ENCODE measurements around the gene HYLS1. TPM values are rescaled to one million over a fixed set of nuclear protein-coding genes. Genes with fewer than 3 reads are reported as not detected.
A peak's percentile ranks its signal among the peaks of the same experiment; 100 is the strongest.

Gene HYLS1
- total and polyA plus RNA-seq, 12 donors = 1.8 to 8.4 (median 4.0) TPM

DNA sequence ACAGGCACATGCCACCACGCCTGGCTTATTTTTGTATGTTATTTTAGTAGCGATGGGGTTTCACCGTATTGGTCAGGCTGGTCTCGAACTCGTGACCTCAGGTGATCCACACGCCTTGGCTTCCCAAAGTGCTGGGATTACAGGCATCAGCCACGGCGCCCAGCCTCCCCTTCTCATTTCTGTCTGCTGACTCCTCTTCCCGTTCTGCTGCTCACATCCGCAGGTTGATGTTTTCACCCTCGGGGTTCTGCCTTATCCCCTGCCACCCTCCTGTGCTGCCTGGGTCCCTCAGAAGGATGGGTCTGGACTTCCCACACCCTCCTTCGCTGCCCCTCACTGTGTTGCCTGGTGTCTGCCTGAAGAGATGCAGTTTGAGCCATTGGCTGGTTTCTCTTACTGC is 39.2 kb downstream of the HYLS1 start:
- intact Hi-C loops (cut with DNase I) = no loop called here
- 85 to 88% (median 86%) methylated on average over 12 of the region's 12 CpGs for WGBS, 4 donors

DNA sequence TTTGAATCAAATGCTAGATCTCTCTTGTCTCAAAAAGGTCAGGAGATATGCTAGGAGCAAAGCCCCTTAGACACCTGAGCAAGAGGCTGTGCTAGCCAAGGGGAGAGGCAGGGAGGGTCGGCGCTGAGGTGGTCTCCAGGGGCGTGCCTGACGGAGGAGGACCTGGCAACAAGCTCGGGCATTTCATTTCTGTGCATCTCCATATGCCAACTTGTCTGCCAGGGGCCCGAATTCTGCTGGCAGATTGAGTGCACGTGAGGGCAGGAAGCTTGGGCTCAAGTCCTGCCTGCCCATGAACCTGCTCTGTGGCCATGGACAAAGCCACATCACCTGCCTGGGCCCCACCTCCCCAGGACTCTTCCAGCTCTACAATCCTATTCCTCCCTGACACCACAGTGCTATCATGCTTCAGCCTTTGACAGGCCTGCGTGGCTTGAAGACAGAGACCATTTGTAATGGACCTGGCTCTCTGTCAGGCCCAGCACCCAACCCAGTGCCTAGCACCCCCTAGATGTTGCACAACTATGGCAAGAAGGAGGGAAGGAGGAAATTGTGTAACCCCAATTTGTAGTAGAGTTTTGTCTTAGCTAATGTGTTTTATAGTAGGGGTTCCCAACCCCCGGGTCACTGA is 42.1 kb downstream of the HYLS1 start:
- no peak overlapping the region for H3K27ac ChIP-seq
- DNase-seq = peak in 1 of 7 donors; percentile 36
- intact Hi-C loops (cut with DNase I) = no loop called here
- 74 to 88% (median 79%) methylated on average over 9 of the region's 9 CpGs for WGBS, 4 donors
- H3K36me3 ChIP-seq (replicated peaks in 1 of 2) = no peaks in the 10 kb centered on the region
- TF ChIP-seq, protein P1, sequence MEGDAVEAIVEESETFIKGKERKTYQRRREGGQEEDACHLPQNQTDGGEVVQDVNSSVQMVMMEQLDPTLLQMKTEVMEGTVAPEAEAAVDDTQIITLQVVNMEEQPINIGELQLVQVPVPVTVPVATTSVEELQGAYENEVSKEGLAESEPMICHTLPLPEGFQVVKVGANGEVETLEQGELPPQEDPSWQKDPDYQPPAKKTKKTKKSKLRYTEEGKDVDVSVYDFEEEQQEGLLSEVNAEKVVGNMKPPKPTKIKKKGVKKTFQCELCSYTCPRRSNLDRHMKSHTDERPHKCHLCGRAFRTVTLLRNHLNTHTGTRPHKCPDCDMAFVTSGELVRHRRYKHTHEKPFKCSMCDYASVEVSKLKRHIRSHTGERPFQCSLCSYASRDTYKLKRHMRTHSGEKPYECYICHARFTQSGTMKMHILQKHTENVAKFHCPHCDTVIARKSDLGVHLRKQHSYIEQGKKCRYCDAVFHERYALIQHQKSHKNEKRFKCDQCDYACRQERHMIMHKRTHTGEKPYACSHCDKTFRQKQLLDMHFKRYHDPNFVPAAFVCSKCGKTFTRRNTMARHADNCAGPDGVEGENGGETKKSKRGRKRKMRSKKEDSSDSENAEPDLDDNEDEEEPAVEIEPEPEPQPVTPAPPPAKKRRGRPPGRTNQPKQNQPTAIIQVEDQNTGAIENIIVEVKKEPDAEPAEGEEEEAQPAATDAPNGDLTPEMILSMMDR (IDR thresholded peaks at IDR 0.05) = no peak
- TF ChIP-seq POLR2A (IDR thresholded peaks at IDR 0.05) = no peak
- peaks cover 3% of the 10 kb centered on the region for H3K27me3 ChIP-seq
- H3K4me1 ChIP-seq (replicated peaks in 1 of 2) = peaks cover 0 to 3% of the 10 kb centered on the region in 2 donors
- peaks cover 0 to 6% (median 0%) of the 10 kb centered on the region in 3 donors for H3K9me3 ChIP-seq (replicated peaks in 1 of 3)
- no peak overlapping the region for H3K4me3 ChIP-seq

More for the DNA sequence above, 39.2 kb downstream of the HYLS1 start:
- Histone ChIP-seq H3K4me1 (replicated peaks in 1 of 2) (peaks cover 0 to 3% of the 10 kb centered on the region in 2 donors), H3K9me3 (replicated peaks in 1 of 3) (peaks cover 0 to 6% (median 0%) of the 10 kb centered on the region in 3 donors), H3K36me3 (replicated peaks in 1 of 2) (no peaks in the 10 kb centered on the region), H3K4me3 (no peak overlapping the region), H3K27me3 (peaks cover 3% of the 10 kb centered on the region), H3K27ac (no peak overlapping the region)
- DNase-seq = peak in 1 of 7 donors; percentile 27
- TF ChIP-seq, protein P1 (IDR thresholded peaks at IDR 0.05) = no peak
- TF ChIP-seq POLR2A (IDR thresholded peaks at IDR 0.05) = no peak

DNA sequence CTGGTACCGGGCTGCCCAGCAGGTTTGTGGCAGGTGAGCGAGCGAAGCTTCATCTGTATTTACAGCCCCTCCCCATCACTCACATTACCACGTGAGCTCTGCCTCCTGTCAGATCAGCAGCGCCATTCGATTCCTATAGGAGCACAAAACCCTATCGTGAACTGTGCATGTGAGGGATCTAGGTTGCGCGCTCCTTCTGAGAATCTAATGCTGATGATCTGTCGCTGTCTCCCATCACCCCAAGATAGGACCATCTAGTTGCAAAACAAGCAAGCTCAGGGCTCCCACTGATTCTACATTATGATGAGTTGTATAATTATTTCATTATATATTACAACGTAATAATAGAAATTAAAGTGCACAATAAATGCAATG is 42.6 kb downstream of the HYLS1 start:
- WGBS, 4 donors = 87 to 95% (median 87%) methylated on average over 8 to 11 of the region's 11 CpGs
- peaks cover 3% of the 10 kb centered on the region for H3K27me3 ChIP-seq
- H3K4me1 ChIP-seq (replicated peaks in 1 of 2) = peaks cover 0 to 3% of the 10 kb centered on the region in 2 donors
- no peak overlapping the region for H3K4me3 ChIP-seq
- TF ChIP-seq POLR2A (IDR thresholded peaks at IDR 0.05) = no peak
- TF ChIP-seq, protein P1 (IDR thresholded peaks at IDR 0.05) = no peak
- intact Hi-C loops (cut with DNase I) = no loop called here
- peak in 1 of 7 donors; percentile 3 for DNase-seq
- H3K27ac ChIP-seq = no peak overlapping the region
- no peaks in the 10 kb centered on the region for H3K36me3 ChIP-seq (replicated peaks in 1 of 2)
- H3K9me3 ChIP-seq (replicated peaks in 1 of 3) = peaks cover 0 to 6% (median 0%) of the 10 kb centered on the region in 3 donors

DNA sequence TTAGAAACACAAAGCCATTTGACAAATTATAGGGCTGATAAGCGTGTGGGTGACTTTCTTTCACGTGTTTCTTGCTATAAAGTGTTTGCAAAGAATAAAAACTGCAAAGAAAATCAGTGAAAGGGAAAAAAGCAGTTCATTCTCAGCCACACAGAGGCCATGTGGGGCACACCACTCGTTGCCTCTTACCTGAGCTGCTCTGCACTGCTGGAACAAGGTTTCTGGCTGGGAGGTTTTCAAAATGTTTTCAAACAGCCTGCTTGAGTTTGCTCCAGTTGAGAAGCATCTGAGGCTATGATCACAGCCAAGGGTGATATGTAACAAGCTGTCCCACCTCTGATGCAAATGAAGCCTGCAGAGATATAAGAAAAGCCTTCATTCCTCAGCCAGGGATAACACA is 43.6 kb downstream of the HYLS1 start:
- peaks cover 0 to 6% (median 0%) of the 10 kb centered on the region in 3 donors for H3K9me3 ChIP-seq (replicated peaks in 1 of 3)
- no peak overlapping the region for H3K27ac ChIP-seq
- WGBS, 4 donors = 62 to 70% (median 63%) methylated on average over 3 of the region's 3 CpGs

More for the DNA sequence above, 43.6 kb downstream of the HYLS1 start:
- TF ChIP-seq, protein P1 (IDR thresholded peaks at IDR 0.05) = no peak
- no peak for TF ChIP-seq POLR2A (IDR thresholded peaks at IDR 0.05)
- intact Hi-C loops (cut with DNase I) = no loop called here
- Histone ChIP-seq H3K27me3 (peaks cover 3% of the 10 kb centered on the region), H3K4me1 (replicated peaks in 1 of 2) (no peaks in the 10 kb centered on the region), H3K4me3 (no peak overlapping the region), H3K36me3 (replicated peaks in 1 of 2) (no peaks in the 10 kb centered on the region)
- DNase-seq = no peak

All from adrenal gland (tissue), 12 donors.